HG03159 (cell line): Measurements from ENCODE around the gene GNAT3.

ENCODE experiments used
- ATAC-seq: cut with Tn5 transposase; IDR thresholded peaks from one replicate; pipeline ENCODE4 v1.9.1; 2021; ENCODE audit warnings: mild to moderate bottlenecking, moderate library complexity; ENCODE audit not compliant: unreplicated experiment

Gene GNAT3

GRCh38 chr7:80511964-80512363 is at the start of gene GNAT3:
Gene GNAT3, minus strand, starts transcription at chr7:80512064. Its CDS starts 138 bp downstream, at chr7:80511926.
- no peak for ATAC-seq

- ATAC-seq = no peak
Observed at GRCh38 chr7:80558116-80558515, 46.3 kb upstream of the GNAT3 start.

- no peak for ATAC-seq
Observed at GRCh38 chr7:80552031-80552694, 40.3 kb upstream of the GNAT3 start.

DNA sequence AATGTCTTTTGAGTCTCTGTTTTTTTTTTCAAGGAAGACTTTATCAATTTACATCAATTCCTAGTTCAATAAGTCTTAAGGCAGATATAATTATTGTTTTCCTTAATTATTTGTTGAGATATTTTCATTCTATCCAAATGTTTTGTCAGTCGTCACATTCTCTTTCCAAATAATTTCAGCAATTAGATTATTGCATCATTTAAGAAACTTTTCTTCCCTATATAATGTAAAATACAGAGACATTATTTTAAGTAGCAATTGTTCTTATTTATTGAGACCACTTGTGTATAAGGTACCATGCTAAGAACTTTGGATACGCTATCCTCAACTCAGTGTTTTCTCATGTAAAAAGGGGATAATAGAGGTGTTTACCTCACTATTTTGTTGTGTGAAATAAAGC is 38.1 kb upstream of the GNAT3 start:
- ATAC-seq = no peak

- ATAC-seq = no peak
Observed at GRCh38 chr7:80548840-80549530, 37.1 kb upstream of the GNAT3 start.

- ATAC-seq = no peak
Observed at GRCh38 chr7:80542398-80542797, 30.5 kb upstream of the GNAT3 start.

DNA sequence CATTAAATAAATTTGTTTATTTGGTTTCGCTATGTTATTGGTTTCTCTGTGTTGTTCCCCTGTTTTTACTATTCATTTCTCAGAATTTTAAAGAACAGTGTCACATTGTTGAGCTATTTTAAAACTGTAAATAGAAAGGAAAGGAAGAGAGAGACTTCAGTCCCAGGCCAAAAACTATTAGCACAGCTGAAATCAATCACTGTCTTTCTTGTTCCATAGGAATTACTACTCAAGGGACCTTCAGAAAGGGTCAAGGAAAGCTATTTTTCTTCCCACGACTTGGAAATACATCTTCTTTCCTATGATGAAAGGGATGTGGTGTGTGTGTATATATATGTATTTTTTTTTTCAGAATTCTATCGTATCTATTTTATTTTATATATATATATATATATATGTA is 29.0 kb upstream of the GNAT3 start:
- no peak for ATAC-seq

DNA sequence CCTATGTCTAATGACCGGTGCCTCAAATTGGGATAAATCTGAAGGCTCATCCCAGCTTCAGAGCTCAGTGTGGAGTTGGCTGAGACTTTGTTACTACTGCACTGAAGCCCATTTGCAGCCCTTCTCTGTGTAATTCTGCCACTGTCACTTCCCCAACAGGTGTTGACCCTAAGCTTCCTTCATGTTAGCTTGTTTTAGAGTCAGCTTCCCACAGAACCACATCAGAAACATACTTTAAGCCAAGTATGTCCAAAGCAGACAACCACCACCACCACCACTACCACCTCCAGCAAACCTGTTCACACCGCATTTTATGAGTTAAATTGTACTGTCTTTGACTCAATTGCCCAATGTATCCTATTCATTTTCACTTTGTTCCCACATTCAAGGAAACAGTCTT is 25.2 kb upstream of the GNAT3 start:
- ATAC-seq = no peak

- no peak for ATAC-seq
Observed at GRCh38 chr7:80536426-80536825, 24.6 kb upstream of the GNAT3 start.

- no peak for ATAC-seq
Observed at GRCh38 chr7:80533287-80533686, 21.4 kb upstream of the GNAT3 start.

DNA sequence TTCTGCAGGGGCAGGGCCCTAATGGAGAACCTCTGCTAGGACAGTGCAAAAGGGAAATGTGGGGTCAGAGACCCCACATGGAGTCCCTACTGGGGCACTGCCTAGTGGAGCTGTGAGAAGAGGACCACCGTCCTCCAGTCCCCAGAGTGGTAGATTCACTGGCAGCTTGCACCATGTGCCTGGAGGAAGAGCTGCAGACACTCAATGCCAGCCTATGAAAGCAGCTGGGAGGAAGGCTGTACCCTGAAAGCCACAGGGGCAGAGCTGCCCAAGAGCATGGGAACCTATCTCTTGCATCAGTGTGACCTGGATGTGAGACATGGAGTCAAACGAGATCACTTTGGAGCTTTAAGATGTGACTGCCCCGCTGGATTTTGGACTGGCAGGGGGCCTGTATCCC is 20.3 kb upstream of the GNAT3 start:
- ATAC-seq = no peak

DNA sequence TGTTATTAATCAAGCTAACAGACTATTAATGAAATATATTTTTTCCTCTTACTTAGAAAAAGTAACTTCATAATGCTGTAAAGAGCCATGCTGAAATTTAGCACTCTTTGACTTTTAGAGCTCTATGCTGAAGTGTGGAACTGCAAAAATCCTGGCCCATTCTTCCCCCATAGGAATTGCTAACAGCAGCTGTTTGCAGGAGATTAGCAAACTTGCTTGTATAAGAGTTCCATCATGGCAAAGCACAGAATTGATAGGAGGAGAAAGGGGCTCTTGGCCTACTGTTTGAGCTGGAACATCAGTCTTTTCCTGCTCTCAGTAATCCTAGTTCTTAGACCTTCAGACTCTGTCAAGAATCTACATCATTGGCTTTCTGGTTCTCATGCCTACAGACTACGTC is 18.3 kb upstream of the GNAT3 start:
- ATAC-seq = no peak

DNA sequence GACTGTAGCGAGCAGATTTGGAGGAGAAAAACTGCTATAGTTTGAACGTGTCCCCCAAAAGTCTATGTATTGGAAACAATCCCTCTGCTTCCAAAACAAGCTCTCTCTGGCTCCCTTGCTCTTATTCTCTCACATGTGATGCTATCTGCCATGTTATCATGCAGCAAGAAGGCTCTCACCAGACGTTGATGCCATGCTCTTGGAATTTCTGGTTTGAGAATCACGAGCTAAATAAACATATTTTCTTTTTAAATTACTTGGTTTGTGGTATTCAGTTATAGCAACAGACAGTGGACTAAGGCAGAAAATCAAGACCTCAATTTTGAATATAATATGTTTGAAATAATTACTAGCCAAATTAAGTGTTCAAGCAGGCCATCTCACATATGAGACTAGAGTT is 17.5 kb upstream of the GNAT3 start:
- no peak for ATAC-seq

DNA sequence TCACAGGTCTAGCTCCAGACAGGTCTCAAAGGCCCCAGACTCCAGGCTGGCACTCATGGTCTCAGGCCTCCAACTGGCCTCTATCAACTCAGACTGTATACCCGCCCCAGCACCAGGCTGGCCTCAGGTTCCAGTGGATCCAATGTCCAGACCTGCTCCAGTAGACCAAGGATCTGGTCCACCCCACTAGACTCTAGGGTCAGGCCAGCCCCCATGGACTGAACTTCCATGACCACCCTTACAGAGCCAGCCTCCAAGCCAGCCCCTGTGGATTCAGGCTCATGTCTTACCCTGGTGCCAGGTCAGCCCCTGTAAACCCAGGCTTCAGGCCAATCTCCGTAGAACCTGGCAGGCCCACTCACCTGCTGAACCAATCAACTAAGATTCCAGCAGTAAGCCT is 16.8 kb upstream of the GNAT3 start:
- no peak for ATAC-seq

DNA sequence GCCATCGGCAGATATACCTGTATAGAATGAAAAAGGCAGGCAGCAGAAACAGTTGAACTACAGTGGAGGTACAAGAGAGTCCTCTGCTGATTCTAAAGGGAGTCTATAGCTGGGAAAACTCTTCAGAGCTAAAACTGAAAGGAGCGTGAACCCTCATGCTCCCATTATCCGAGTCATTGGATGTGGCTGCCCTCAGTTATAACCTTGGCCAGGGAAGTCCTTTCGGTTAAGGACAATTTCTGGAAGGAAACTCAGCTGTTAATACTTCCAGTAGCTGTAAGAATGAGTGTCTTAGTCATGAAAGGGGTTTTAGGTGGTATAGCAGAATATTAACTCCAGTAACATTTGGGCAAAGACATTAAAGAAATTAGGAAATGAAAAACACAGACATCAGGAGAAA is 14.6 kb upstream of the GNAT3 start:
- ATAC-seq = no peak

- no peak for ATAC-seq
Observed at GRCh38 chr7:80524693-80525092, 12.8 kb upstream of the GNAT3 start.

DNA sequence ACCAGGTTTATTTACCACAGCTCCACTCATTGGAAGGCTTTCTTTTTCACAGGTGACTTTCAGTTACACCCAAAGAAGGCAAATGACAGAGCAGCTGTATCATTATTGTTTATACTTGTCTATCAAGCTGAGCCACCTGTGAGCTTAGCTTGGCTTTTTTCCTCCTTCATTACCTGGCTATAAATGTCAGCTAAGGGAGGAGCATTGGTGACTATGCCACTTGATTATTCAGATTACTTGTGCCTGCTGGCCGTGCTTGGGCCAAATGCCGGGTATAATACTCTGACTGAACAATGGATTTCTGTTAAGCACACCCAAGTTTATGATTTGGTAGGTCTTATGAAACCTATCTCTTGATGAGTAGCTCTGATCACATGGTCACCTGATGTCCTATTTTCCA is 9.9 kb upstream of the GNAT3 start:
- ATAC-seq = no peak

GRCh38 chr7:80520199-80520598 is 8.3 kb upstream of the GNAT3 start:
- no peak for ATAC-seq

DNA sequence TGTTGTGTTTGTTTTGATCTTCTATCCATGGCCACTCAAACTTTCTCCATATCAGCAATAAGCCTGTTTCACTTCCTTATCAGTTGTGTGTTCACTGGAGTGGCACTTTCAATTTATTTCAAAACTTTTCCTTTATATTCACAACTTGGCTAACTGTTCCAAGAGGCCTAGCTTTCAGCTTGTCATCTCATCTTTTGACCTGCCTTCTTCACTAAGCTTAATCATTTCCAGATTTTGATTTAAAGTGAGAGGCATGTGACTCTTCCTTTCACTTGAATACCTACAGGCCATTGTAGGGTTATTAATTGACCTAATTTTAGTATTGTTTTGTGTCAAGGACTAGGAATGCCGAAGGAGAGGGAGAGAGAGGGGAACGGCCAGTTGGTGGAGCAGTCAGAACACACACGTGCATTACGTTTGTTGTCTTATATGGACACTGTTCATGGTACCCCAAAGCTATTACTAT is 5.5 kb upstream of the GNAT3 start:
- ATAC-seq = no peak

DNA sequence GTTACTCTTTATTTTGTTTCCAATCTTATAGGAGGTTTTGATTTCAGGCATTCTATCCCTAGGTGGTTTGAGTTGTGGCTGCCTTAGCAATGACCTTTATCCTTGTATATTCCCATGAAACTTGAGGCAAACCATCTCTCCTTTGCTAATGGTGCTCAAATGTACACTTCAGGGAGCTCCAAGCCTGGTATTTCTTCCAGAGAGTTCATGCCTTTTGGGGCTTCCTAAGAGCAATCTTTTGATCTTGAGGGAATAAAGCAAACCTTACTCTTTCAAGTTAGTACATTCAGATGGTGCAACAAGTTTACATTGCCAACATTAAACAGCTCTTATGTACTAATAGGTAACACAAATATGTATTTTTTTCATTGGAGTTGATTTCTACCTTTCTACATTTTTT is 3.4 kb upstream of the GNAT3 start:
- ATAC-seq = no peak

DNA sequence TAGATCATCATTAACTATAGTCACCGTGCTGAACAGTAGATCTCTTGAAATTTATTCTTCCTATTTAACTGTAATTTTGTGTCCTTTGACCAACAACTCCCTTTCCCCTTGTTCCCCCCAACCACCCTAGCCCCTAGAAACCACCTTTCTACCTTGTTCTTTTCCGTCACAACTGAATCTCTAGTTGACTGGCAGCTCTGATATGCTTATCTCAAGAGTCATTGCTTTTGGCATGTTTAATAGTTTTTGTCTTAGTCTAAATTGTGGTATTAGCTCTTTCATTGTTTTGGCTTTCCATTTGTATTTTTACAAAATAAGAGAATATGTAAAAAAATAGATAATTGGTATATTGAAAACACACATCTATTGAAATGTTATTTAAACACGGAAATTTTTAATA is 1.8 kb downstream of the GNAT3 start:
- no peak for ATAC-seq

GRCh38 chr7:80508440-80508839 is 3.4 kb downstream of the GNAT3 start:
- ATAC-seq = no peak
